GM06990 (cell line): ENCODE measurements around the gene STAT5A.

ENCODE experiments used
- DNase-seq: peaks from one replicate; pipeline ENCODE4 v3.0.0-alpha.2; 2011; ENCODE audit not compliant: insufficient read length; ENCODE audit errors: extremely low read depth
- H3K27me3 ChIP-seq: replicated peaks from 2 replicates; pipeline ENCODE4 v1.6.0; 2011; ENCODE audit warnings: low read length; ENCODE audit not compliant: control insufficient read depth, insufficient read depth
- H3K36me3 ChIP-seq: 2 replicates; pipeline ENCODE4 v1.5.1; 2011; ENCODE audit warnings: low read length; ENCODE audit not compliant: control insufficient read depth, insufficient read depth
- H3K4me3 ChIP-seq: replicated peaks from 2 replicates; pipeline ENCODE4 v1.5.1; 2011; ENCODE audit warnings: low read depth, mild to moderate bottlenecking, control low read depth, low read length
- CTCF ChIP-seq: IDR thresholded peaks from 2 replicates; pipeline ENCODE4 v1.5.1; 2011; ENCODE audit warnings: low read length, control low read depth, mild to moderate bottlenecking, inconsistent platforms; ENCODE audit not compliant: insufficient read depth, poor library complexity, severe bottlenecking

Gene STAT5A

GRCh38 chr17:42307362-42307927 lies 19.1 kb downstream of the STAT5A start:
- Histone ChIP-seq H3K27me3 (no peaks in the 10 kb centered on the region), H3K4me3 (no peak overlapping the region), H3K36me3 (peaks cover 37% of the 10 kb centered on the region)
- no peak for TF ChIP-seq CTCF
- no peak for DNase-seq

- TF ChIP-seq CTCF, result no peak
- no peaks in the 10 kb centered on the region for H3K27me3 ChIP-seq
- H3K36me3 ChIP-seq, result peaks cover 34% of the 10 kb centered on the region
Measured at GRCh38 chr17:42308446-42308845, 20.1 kb downstream of the STAT5A start.

GRCh38 chr17:42309142-42309541 lies 20.8 kb downstream of the STAT5A start:
- no peak for DNase-seq
- no peaks in the 10 kb centered on the region for H3K27me3 ChIP-seq
- H3K36me3 ChIP-seq, result peaks cover 34% of the 10 kb centered on the region
- H3K4me3 ChIP-seq, result no peak overlapping the region
- no peak for TF ChIP-seq CTCF

More at GRCh38 chr17:42308446-42308845, 20.1 kb downstream of the STAT5A start:
- DNase-seq, result no peak
- H3K4me3 ChIP-seq, result no peak overlapping the region

- H3K4me3 ChIP-seq, result no peak overlapping the region
- no peaks in the 10 kb centered on the region for H3K27me3 ChIP-seq
- TF ChIP-seq CTCF, result no peak
- DNase-seq, result no peak
- peaks cover 31% of the 10 kb centered on the region for H3K36me3 ChIP-seq
Measured at GRCh38 chr17:42309986-42310786, 21.9 kb downstream of the STAT5A start.

GRCh38 chr17:42310787-42311215 lies 22.5 kb downstream of the STAT5A start:
- no peak for TF ChIP-seq CTCF

More at GRCh38 chr17:42310787-42311215, 22.5 kb downstream of the STAT5A start:
- Histone ChIP-seq H3K36me3 (peaks cover 28% of the 10 kb centered on the region), H3K27me3 (no peaks in the 10 kb centered on the region), H3K4me3 (no peak overlapping the region)
- no peak for DNase-seq
